CD4-positive, alpha-beta memory T cell (primary cell): ENCODE data around the gene TMEM167A. TPM values are rescaled to one million over a fixed set of nuclear protein-coding genes. Genes with fewer than 3 reads are reported as not detected.

Experiments
- CTCF ChIA-PET: fragments of 350-600 bp; sonication (Branson Sonifier 250); formaldehyde crosslinking; loops from one replicate; lab custom pipeline; 2021; ENCODE audit warnings: inconsistent platforms; ENCODE audit not compliant: partially characterized antibody; lab: Charles Lee
- POLR2A ChIA-PET: fragments of 350-600 bp; sonication (Branson Sonifier 250); formaldehyde crosslinking; loops from one replicate; lab custom pipeline; 2021; ENCODE audit not compliant: partially characterized antibody; lab: Charles Lee
- DNase-seq, 5 donors: peaks; one replicate each; pipeline versions ENCODE4 v3.0.0 to v3.0.0-alpha.2; 2020 to 2022; ENCODE audit warnings: mixed read lengths in 1 of 5
- H3K27ac ChIP-seq: one replicate; pipeline ENCODE4 v1.7.0; 2013; ENCODE audit warnings: low read depth, low read length
- H3K27me3 ChIP-seq: 2 replicates; pipeline ENCODE4 v1.7.0; 2013; ENCODE audit warnings: mild to moderate bottlenecking, low read length, moderate library complexity; ENCODE audit not compliant: insufficient read depth
- H3K36me3 ChIP-seq: 2 replicates; pipeline ENCODE4 v1.7.0; 2013; ENCODE audit warnings: mild to moderate bottlenecking, low read length, moderate library complexity; ENCODE audit not compliant: insufficient read depth
- H3K4me1 ChIP-seq: 2 replicates; pipeline ENCODE4 v1.7.0; 2013; ENCODE audit warnings: mild to moderate bottlenecking, low read length, moderate library complexity; ENCODE audit not compliant: insufficient read depth
- H3K4me3 ChIP-seq, 2 donors: one replicate each; pipeline ENCODE4 v1.7.0; 2013; ENCODE audit warnings: low read length in 2 of 2, mild to moderate bottlenecking in 1 of 2
- H3K9me3 ChIP-seq, 2 donors: one replicate each; pipeline ENCODE4 v1.7.0; 2013; ENCODE audit warnings: low read length in 2 of 2, control low read depth in 1 of 2; ENCODE audit not compliant: control insufficient read depth in 1 of 2
- H3K27ac Mint-ChIP-seq, 7 donors: one replicate each; pipeline ENCODE4 v1.8.0; 2020 to 2021; ENCODE audit warnings: mixed read lengths in 7 of 7, mild to moderate bottlenecking in 6 of 7, inconsistent platforms in 3 of 7, moderate library complexity in 3 of 7
- H3K27me3 Mint-ChIP-seq, 2 donors: one replicate each; pipeline ENCODE4 v1.8.0; 2020 to 2021; ENCODE audit warnings: mixed read lengths in 2 of 2
- H3K36me3 Mint-ChIP-seq, 2 donors: one replicate each; pipeline ENCODE4 v1.8.0; 2020 to 2021; ENCODE audit warnings: mixed read lengths in 2 of 2, inconsistent platforms in 1 of 2, mild to moderate bottlenecking in 1 of 2
- H3K4me1 Mint-ChIP-seq, 4 donors: one replicate each; pipeline ENCODE4 v1.8.0; 2020 to 2021; ENCODE audit warnings: mixed read lengths in 4 of 4, mild to moderate bottlenecking in 1 of 4
- H3K4me3 Mint-ChIP-seq, 8 donors: one replicate each; pipeline ENCODE4 v1.8.0; 2020 to 2021; ENCODE audit warnings: mixed read lengths in 8 of 8, mild to moderate bottlenecking in 7 of 8, moderate library complexity in 6 of 8, inconsistent platforms in 3 of 8
- H3K9me3 Mint-ChIP-seq, 8 donors: one replicate each; pipeline ENCODE4 v1.8.0; 2020 to 2021; ENCODE audit warnings: mixed read lengths in 8 of 8, mild to moderate bottlenecking in 5 of 8, inconsistent platforms in 3 of 8, moderate library complexity in 1 of 8
- intact Hi-C: fragments of 100-400 bp; cut with micrococcal nuclease; formaldehyde crosslinking; loops from one replicate; pipeline ENCODE4 v1.15.1; 2023
- polyA plus RNA-seq, 2 donors: library from polyadenylated mRNA; unstranded; fragments of 300-500 nt; fragmentation: Illumina TruSeq; gene quantifications; one replicate each; pipeline ENCODE4 v1.2.3, GENCODE V29; 2021
- total RNA-seq, 2 experiments: library from RNA; stranded (reverse); gene quantifications; one replicate each; pipeline ENCODE4 v1.2.3, GENCODE V29; 2021

Gene TMEM167A
- total and polyA plus RNA-seq, 4 experiments from 2014 or later = 44.6 to 84.3 (median 57.6) TPM

- intact Hi-C loops = no loop called here
- Mint-ChIP-seq H3K4me1 (peaks cover 0 to 6% (median 1%) of the 10 kb centered on the region in 4 donors), H3K9me3 (no peaks in the 10 kb centered on the region), H3K27me3 (no peaks in the 10 kb centered on the region), H3K4me3 (no peak overlapping the region), H3K27ac (no peak overlapping the region), H3K36me3 (peaks cover 22 to 34% of the 10 kb centered on the region in 2 donors)
- Histone ChIP-seq H3K4me1 (no peaks in the 10 kb centered on the region), H3K27me3 (no peaks in the 10 kb centered on the region), H3K27ac (no peak overlapping the region), H3K36me3 (no peaks in the 10 kb centered on the region), H3K9me3 (no peaks in the 10 kb centered on the region), H3K4me3 (no peak overlapping the region)
- ChIA-PET POLR2A (interaction anchor here (0.6 kb wide), 1 partner anchor 862 kb away, joined by 4 read pairs; no protein-coding TSS in a partner anchor), CTCF (no interaction called here)
- DNase-seq = no peak
These were observed 27.8 kb downstream of the TMEM167A start for GRCh38 chr5:83049370-83049885.

GRCh38 chr5:83048811-83049210, 28.4 kb downstream of the TMEM167A start:
- Histone ChIP-seq H3K27me3 (no peaks in the 10 kb centered on the region), H3K4me3 (no peak overlapping the region), H3K36me3 (no peaks in the 10 kb centered on the region), H3K27ac (no peak overlapping the region), H3K4me1 (no peaks in the 10 kb centered on the region), H3K9me3 (no peaks in the 10 kb centered on the region)
- no peak overlapping the region for H3K4me3 Mint-ChIP-seq
- ChIA-PET POLR2A (no interaction called here), CTCF (no interaction called here)
- no peak overlapping the region for H3K27ac Mint-ChIP-seq
- DNase-seq = no peak
- H3K27me3 Mint-ChIP-seq = no peaks in the 10 kb centered on the region
- H3K36me3 Mint-ChIP-seq = peaks cover 17 to 30% of the 10 kb centered on the region in 2 donors
- H3K4me1 Mint-ChIP-seq = peaks cover 0 to 1% (median 0%) of the 10 kb centered on the region in 4 donors
- intact Hi-C loops = no loop called here
- H3K9me3 Mint-ChIP-seq = no peaks in the 10 kb centered on the region

GRCh38 chr5:83048277-83048676, 28.9 kb downstream of the TMEM167A start:
- Mint-ChIP-seq H3K27me3 (no peaks in the 10 kb centered on the region), H3K4me3 (no peak overlapping the region), H3K9me3 (no peaks in the 10 kb centered on the region), H3K36me3 (peaks cover 12 to 31% of the 10 kb centered on the region in 2 donors), H3K27ac (no peak overlapping the region), H3K4me1 (peaks cover 0 to 1% (median 0%) of the 10 kb centered on the region in 4 donors)
- no peaks in the 10 kb centered on the region for H3K4me1 ChIP-seq
- no peaks in the 10 kb centered on the region for H3K27me3 ChIP-seq
- ChIA-PET POLR2A (no interaction called here), CTCF (no interaction called here)
- H3K36me3 ChIP-seq = no peaks in the 10 kb centered on the region
- intact Hi-C loops = no loop called here
- no peak overlapping the region for H3K4me3 ChIP-seq
- H3K27ac ChIP-seq = no peak overlapping the region
- no peak for DNase-seq
- no peaks in the 10 kb centered on the region for H3K9me3 ChIP-seq

GRCh38 chr5:83044926-83045325, 32.3 kb downstream of the TMEM167A start:
- H3K4me1 Mint-ChIP-seq = no peaks in the 10 kb centered on the region
- H3K9me3 Mint-ChIP-seq = no peaks in the 10 kb centered on the region
- H3K36me3 Mint-ChIP-seq = peaks cover 0 to 23% of the 10 kb centered on the region in 2 donors
- ChIA-PET CTCF (no interaction called here), POLR2A (no interaction called here)
- H3K4me3 Mint-ChIP-seq = no peak overlapping the region
- H3K27ac ChIP-seq = no peak overlapping the region
- no peak for DNase-seq
- no peak overlapping the region for H3K27ac Mint-ChIP-seq
- no peak overlapping the region for H3K4me3 ChIP-seq
- H3K36me3 ChIP-seq = no peaks in the 10 kb centered on the region
- no peaks in the 10 kb centered on the region for H3K4me1 ChIP-seq
- intact Hi-C loops = no loop called here
- H3K9me3 ChIP-seq = no peaks in the 10 kb centered on the region
- no peaks in the 10 kb centered on the region for H3K27me3 ChIP-seq
- no peaks in the 10 kb centered on the region for H3K27me3 Mint-ChIP-seq

GRCh38 chr5:83042507-83042906, 34.7 kb downstream of the TMEM167A start:
- CTCF ChIA-PET = no interaction called here

GRCh38 chr5:83038924-83039323, 38.3 kb downstream of the TMEM167A start:
- H3K27me3 ChIP-seq = no peaks in the 10 kb centered on the region
- intact Hi-C loops = no loop called here
- Mint-ChIP-seq H3K27ac (no peak overlapping the region), H3K4me1 (peaks cover 0 to 4% (median under 1%) of the 10 kb centered on the region in 4 donors), H3K36me3 (peaks cover 0 to 4% of the 10 kb centered on the region in 2 donors), H3K4me3 (no peak overlapping the region), H3K9me3 (no peaks in the 10 kb centered on the region), H3K27me3 (no peaks in the 10 kb centered on the region)
- H3K4me3 ChIP-seq = no peak overlapping the region
- no peaks in the 10 kb centered on the region for H3K36me3 ChIP-seq
- no peaks in the 10 kb centered on the region for H3K9me3 ChIP-seq
- H3K4me1 ChIP-seq = no peaks in the 10 kb centered on the region
- H3K27ac ChIP-seq = no peak overlapping the region
- POLR2A ChIA-PET = no interaction called here
- CTCF ChIA-PET = no interaction called here
- DNase-seq = no peak

More at GRCh38 chr5:83042507-83042906, 34.7 kb downstream of the TMEM167A start:
- no peaks in the 10 kb centered on the region for H3K27me3 Mint-ChIP-seq
- Histone ChIP-seq H3K27me3 (no peaks in the 10 kb centered on the region), H3K4me1 (no peaks in the 10 kb centered on the region), H3K27ac (no peak overlapping the region), H3K4me3 (no peak overlapping the region), H3K36me3 (no peaks in the 10 kb centered on the region), H3K9me3 (no peaks in the 10 kb centered on the region)
- H3K4me3 Mint-ChIP-seq = no peak overlapping the region
- no peaks in the 10 kb centered on the region for H3K9me3 Mint-ChIP-seq
- H3K36me3 Mint-ChIP-seq = peaks cover 0 to 10% of the 10 kb centered on the region in 2 donors
- H3K4me1 Mint-ChIP-seq = peaks cover 0 to 1% (median under 1%) of the 10 kb centered on the region in 4 donors
- DNase-seq = no peak
- POLR2A ChIA-PET = no interaction called here
- H3K27ac Mint-ChIP-seq = no peak overlapping the region
- intact Hi-C loops = no loop called here

GRCh38 chr5:83036991-83037575, 40.1 kb downstream of the TMEM167A start:
- H3K4me3 Mint-ChIP-seq = no peak overlapping the region
- H3K27me3 ChIP-seq = no peaks in the 10 kb centered on the region
- H3K9me3 Mint-ChIP-seq = no peaks in the 10 kb centered on the region
- no peaks in the 10 kb centered on the region for H3K36me3 ChIP-seq
- H3K27me3 Mint-ChIP-seq = no peaks in the 10 kb centered on the region
- ChIA-PET CTCF (no interaction called here), POLR2A (no interaction called here)
- no peaks in the 10 kb centered on the region for H3K36me3 Mint-ChIP-seq
- no peak for DNase-seq
- peaks cover 0 to 4% (median under 1%) of the 10 kb centered on the region in 4 donors for H3K4me1 Mint-ChIP-seq
- no peaks in the 10 kb centered on the region for H3K9me3 ChIP-seq
- no peak overlapping the region for H3K4me3 ChIP-seq
- no peak overlapping the region for H3K27ac Mint-ChIP-seq
- H3K4me1 ChIP-seq = no peaks in the 10 kb centered on the region
- intact Hi-C loops = no loop called here
- no peak overlapping the region for H3K27ac ChIP-seq
